Body of pancreas (tissue), 4 donors: ENCODE data around the gene DCDC2.

ENCODE experiments used
- POLR2A ChIP-seq, 3 donors: fragments of 450-650 bp; IDR thresholded peaks; one replicate each; pipeline ENCODE4 v1.6.1; 2016; ENCODE audit warnings: antibody characterized with exemption in 3 of 3, mild to moderate bottlenecking in 2 of 3
- TF ChIP-seq, protein P1 (sequence below), 7 experiments: fragments of 450-650 bp in 4 of 7; fragments of 200-600 bp in 3 of 7; sonication (generic) in 3 of 7; IDR thresholded peaks; one replicate each; pipeline ENCODE4 v1.5.1; 2016 to 2019; ENCODE audit warnings: antibody characterized with exemption in 7 of 7

DNA sequence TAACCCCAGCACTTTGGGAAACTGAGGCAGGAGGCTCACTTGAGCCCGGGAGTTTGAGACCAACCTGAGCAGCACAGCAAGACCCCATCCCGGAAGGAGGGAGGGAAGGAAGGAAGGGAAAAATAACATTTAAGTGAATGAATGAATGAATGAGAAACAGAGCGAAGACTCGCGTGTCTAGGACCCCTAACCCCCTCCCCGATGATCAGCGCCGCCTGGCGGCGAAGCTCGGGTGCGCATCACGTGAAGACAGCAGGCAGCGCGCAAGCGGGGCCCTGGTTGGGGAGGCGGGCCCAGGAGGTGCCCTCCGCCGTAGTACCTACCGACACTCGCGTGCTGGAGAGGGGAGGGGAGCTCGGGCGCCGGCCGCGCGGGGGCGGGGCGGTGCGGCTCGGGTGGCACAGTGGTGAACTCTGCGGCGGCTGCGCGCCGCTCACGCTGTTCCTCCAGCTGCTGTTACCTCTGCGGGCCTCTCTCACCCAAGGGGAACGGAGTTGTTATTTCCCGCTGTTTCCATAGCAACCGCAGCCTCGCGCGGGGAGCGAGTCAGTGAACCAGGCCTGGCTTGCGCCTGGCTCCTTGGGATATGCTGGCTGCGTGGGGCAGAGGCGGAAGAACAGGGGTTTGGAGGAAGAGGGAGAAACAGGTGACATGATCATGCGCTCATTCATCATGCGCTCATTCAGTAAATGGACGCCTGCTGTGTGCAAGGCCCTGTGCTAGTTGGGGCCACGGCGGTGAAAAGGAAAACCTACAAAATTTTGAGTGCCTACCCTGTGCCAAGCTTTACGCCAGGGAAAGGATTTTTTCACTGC lies 2.0 kb upstream of the DCDC2 start:
- TF ChIP-seq, protein P1, sequence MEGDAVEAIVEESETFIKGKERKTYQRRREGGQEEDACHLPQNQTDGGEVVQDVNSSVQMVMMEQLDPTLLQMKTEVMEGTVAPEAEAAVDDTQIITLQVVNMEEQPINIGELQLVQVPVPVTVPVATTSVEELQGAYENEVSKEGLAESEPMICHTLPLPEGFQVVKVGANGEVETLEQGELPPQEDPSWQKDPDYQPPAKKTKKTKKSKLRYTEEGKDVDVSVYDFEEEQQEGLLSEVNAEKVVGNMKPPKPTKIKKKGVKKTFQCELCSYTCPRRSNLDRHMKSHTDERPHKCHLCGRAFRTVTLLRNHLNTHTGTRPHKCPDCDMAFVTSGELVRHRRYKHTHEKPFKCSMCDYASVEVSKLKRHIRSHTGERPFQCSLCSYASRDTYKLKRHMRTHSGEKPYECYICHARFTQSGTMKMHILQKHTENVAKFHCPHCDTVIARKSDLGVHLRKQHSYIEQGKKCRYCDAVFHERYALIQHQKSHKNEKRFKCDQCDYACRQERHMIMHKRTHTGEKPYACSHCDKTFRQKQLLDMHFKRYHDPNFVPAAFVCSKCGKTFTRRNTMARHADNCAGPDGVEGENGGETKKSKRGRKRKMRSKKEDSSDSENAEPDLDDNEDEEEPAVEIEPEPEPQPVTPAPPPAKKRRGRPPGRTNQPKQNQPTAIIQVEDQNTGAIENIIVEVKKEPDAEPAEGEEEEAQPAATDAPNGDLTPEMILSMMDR (IDR thresholded peaks at IDR 0.05), result peak; percentile 70 to 96 (median 83)
- TF ChIP-seq POLR2A (IDR thresholded peaks at IDR 0.05), result peak in 2 of 3 donors; percentile 71 to 85
